NCI-H2196 (cell line): ENCODE results near the gene GFI1B.
A peak's percentile ranks its signal among the peaks of the same experiment; 100 is the strongest.

ENCODE experiments used
- DNase-seq: peaks from one replicate; lab custom pipeline; 2025; ENCODE audit not compliant: unreplicated experiment; lab: John Stamatoyannopoulos, UW

The GFI1B gene

DNA sequence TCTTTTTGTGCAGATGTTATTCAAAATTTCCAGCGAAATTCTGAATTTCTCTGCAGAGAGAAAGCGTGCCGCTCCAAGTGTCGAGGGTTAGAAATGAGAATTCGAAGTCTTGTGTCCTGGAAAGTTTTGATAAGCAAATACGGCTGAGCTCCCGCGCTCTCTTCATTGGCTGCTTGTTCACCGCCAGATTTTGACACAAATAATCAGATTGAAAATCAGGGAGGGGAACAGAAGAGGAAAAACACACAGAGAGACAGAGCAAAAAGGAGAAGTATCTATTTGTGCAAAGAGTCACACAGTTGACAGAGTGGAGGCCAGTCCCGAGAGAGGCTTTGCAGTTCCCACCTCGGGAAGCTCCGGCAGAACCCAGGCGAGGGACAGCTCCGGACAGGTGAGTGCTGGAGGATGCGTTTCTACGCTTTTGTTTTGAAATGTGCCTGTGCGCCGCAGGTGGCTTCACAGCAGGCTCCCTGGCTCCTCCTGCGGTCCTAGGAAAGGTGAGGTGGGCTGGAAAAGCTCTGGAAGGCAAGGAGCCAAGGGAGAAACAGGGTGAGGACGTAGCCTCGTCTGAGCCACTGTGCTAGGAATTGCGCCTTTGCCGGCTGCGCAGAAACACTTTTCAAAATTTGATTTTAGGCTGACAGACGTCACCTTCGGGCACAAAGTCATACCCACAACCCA is at the start of gene GFI1B:
Gene GFI1B (plus strand): TSS at position 244 of the 681 bp plus-strand sequence. CDS start 7,985 bp downstream, outside the sequence.
- DNase-seq, result no peak

GRCh38 chr9:132931178-132931735 is 47.2 kb upstream of the GFI1B start:
- DNase-seq, result no peak

GRCh38 chr9:132935026-132935425 is 43.5 kb upstream of the GFI1B start:
- DNase-seq, result no peak

DNA sequence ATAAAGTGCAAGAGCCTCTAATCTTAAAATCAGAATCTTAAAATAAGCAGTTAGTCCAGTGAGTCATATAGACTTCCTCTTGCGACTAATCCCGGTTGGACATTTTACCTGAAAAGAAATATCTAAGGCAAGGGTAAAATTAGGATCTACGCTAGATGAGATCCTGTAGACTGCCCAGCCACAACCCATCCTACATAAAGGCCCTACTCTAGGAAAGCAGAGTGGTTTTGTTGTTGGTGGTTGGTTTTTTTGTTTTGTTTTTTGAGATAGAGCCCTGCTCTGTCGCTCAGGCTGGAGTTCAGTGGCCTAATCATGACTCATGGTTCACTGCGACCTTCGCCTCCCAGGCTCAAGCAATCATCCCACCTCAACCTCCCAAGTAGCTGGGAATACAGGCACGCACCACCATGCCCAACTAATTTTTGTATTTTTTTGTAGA is 41.0 kb upstream of the GFI1B start:
- DNase-seq, result no peak

GRCh38 chr9:132939169-132939568 is 39.3 kb upstream of the GFI1B start:
- no peak for DNase-seq

DNA sequence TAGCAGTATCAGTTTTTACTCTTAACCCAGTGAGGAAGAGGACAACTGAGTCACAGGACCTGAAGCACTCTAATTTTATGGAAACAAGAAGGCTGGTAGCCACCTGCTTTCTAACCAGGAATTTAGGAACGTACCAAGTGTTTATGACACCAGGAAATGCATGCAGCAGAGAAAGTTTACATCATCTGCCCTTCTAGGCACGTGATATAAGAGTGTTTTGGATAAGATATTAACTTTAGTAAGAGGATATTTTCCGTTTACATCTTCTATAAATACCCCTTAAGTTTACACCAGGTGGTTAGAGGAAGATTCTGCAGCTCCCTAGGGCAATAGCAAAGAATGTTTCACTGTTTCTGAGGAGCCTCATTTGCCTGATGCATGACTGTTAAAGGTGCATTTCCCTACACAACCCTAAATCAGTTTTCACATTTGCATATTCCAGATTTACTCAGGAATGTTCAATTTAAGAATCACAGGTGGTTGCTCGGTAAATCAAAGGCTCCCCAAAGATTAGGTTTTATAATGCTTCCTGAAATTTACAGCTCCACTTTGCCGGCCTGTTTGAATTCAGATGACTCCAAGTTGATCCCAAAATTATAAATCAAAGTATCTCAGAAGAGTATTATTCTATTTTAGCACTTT is 35.8 kb upstream of the GFI1B start:
- DNase-seq, result no peak

- DNase-seq, result no peak
Measured at GRCh38 chr9:132943651-132944293, 34.7 kb upstream of the GFI1B start.

DNA sequence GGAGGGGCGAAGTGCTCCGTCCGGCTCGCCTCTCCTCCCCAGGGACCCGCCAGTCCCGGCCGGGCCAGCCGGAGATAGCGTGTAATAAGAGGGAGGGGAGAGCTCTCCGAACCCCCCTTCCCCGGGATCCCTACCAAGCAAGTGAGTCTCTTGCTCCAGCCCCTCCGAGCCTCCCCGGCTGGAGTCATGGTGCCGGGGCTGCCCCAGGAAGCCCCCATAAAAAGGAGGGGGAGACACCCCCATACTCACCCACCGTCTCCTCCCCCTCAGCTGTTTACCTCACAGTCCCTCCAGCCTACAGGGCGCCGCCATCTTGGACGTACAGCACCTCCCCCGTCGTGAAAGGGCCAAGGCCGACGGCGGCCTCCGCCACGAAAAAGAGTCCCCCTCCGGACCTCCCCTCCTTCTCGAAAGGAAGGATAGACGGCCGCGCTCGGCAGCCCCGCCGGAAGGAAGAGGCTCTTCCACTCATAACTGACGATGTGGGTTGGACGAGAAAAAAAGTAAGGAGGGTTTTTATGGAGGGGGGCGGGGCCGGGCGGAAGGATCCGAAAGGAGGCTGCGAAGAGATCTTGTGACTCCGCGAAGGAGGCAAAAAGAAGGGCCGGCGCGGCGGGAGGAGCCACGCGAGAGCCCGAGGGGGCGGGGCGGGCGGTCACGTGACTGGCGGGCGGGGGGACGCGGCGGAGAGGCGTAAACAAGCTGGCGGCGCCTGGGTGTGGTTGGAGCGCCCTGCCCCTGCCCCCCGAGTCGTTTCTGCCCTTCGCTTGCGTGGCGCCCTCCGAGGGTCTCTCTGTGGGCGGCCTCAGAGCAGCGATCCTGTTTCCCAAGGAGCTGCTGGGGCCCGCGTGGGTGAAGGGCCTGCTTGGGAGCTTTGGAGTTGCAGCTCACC is 34.0 kb upstream of the GFI1B start, which contains the start of gene TSC1:
Gene TSC1 (minus strand): TSS at position 323 of the 892 bp plus-strand sequence. CDS start 15,744 bp downstream, outside the sequence.
- DNase-seq, result peak; percentile 89

DNA sequence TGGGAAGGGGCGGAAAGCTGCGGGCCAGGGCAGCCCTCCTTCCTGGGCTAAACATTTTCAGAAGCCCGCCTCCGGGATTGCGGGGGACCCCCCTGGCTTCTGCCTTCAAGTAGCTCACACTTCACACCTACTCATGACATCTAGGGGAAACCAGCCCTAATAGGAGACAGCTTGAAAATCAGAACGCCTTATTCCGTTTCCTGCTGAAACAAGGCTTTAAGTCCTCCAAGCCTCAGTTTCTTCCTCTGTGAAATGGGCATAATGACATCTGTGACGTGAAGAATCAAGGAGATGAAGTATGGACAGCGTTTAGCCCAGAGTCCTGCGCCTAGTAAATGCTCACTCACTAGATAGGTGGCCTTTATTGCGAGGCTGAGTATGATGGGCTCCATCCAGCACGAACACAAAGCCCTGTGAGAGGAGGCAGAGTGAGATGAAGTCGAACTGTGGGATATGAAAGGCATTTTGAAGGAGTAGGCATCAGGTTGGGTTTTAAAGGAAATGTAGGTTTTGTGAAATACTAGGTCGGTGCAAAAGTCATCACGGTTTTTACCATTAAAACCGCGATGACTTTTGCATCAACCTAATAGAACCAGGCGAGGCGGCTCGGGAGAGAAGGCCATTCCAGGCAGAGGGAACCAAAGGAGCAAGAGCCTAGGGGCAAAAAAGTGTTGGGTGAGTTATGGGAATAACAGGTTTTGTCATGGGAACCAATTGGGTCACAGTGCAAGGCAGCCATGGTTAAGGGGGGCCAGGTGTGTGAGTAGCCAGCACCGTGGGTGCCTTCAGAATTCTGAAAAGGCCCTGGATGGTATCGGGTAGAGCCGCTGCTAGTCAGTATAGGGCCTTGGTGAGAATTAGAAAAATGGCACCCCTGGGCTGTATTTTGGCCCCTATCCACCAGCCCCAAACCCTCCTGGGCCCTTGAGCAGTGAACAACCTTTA is 33.0 kb upstream of the GFI1B start:
- DNase-seq, result no peak

GRCh38 chr9:132946211-132946610 is 32.3 kb upstream of the GFI1B start:
- DNase-seq, result no peak

- no peak for DNase-seq
Measured at GRCh38 chr9:132946631-132947295, 31.7 kb upstream of the GFI1B start.

GRCh38 chr9:132947756-132948155 is 30.7 kb upstream of the GFI1B start:
- no peak for DNase-seq

DNA sequence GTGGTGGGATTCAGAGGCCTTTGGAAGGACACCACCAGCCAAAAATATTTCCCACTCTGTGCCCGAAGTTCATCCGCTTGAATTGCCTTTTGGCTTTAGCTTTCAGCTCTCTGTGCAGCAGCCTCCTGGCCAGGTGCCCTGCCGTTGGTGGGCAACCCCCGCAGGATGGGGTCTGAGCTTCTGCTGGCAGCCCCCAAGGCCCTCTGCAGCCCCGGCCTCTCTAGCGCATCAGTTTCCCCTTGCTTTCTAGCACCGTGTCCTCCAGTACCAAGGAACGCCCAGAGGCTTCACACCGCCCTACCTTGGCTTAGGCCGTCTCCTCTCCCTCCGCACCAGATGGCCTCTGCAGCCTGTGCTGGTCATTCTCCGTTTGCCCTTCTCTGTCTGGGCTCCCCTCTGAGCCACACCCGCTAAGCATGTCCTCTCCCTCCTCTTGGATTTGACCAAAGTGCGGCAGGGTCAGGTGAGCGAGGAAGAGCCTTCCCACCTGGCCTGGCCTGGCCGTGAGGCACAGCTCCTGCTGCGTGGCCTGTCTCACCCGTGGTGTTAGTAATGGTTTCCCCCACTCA is 29.9 kb upstream of the GFI1B start:
- no peak for DNase-seq

GRCh38 chr9:132949709-132950108 is 28.8 kb upstream of the GFI1B start:
- no peak for DNase-seq

DNA sequence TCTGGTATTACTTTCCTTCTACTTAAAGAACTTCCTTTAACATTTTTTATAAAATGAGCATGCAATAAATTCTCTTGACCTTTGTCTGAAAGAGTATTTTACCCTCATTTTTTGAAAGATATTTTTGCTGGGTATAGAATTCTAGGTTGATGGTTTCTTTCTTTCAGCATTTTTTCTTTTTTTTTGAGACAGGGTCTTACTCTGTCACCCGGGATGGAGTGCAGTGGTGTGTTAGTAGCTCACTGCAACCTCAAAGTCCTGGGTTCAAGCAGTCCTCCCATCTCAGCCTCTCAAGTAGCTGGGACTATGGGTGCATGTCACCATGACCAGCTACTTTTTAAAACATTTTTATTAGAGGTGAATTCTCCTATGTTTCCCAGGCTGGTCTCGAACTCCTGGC is 23.4 kb upstream of the GFI1B start:
- DNase-seq, result no peak

DNA sequence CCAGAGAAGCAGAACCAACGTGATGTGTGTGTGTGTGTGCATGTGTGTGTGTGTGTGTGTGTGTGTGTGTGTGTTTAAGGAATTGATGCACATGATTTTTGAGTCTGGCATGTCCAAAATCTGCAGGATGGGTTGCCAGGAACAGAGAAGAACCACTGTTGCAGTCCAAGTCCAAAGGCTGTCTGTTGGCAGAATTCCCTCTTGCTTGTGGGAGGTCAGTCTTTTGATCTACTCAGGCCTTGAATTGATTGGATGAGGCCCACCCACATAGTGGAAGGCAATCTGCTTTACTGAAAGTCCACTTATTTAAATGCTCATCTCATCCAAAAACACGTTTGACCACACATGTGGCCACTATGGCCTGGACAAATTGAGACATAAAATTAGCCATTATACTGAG is 22.7 kb upstream of the GFI1B start:
- DNase-seq, result no peak

DNA sequence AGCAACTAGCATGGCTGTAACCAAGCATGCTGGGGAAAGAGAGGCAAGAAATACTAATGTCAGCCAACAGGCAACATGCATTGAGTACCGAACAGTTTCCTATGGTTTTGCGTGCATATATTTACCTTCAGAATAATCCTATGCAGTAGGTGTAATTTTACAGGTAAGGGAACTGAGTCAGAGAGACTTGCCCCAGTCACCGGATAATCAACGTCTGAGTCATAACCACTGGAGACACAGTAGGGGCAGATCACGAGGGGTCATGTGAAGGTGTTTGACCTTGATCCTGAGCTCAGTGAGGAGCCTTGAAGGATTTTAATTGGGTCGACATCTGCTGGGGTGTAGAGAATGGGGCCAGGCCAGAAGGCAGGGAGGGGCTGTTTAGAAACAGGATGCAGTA is 20.7 kb upstream of the GFI1B start:
- no peak for DNase-seq

GRCh38 chr9:132961002-132961401 is 17.5 kb upstream of the GFI1B start:
- DNase-seq, result no peak

DNA sequence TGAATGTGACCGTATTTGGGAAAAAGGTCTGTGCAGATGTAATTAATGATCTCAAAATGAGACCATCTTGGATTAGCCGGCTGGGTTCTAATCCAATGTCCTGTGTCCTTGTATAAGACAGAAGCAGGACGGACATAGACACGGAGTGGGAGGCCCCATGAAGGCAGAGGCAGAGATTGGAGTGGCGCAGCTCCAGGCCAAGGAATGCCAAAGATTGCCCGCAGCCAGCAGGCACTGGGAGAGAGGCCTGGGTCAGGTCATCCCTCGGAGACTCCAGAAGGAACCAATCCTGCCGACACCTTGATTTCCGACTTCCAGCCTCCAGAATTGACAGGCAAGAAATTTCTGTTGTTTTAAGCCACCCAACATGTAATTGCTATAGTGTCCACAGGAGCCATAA is 13.0 kb upstream of the GFI1B start:
- DNase-seq, result no peak
